Endothelial cell (in vitro differentiated cells): ENCODE results near the gene MYO18B. TPM values are rescaled to one million over a fixed set of nuclear protein-coding genes. Genes with fewer than 3 reads are reported as not detected.

ENCODE experiments used
- DNase-seq: peaks from one replicate; pipeline ENCODE4 v3.0.0; 2021; ENCODE audit warnings: low spot score
- H3K27ac Mint-ChIP-seq: one replicate; pipeline ENCODE4 v1.8.0; 2021; ENCODE audit warnings: mixed read lengths, inconsistent platforms; ENCODE audit not compliant: unreplicated experiment
- H3K27me3 Mint-ChIP-seq: one replicate; pipeline ENCODE4 v1.8.0; 2021; ENCODE audit warnings: mild to moderate bottlenecking, moderate library complexity, mixed read lengths, inconsistent platforms; ENCODE audit not compliant: unreplicated experiment
- H3K36me3 Mint-ChIP-seq: one replicate; pipeline ENCODE4 v1.8.0; 2021; ENCODE audit warnings: mild to moderate bottlenecking, low read depth, mixed read lengths, inconsistent platforms; ENCODE audit not compliant: unreplicated experiment
- H3K4me1 Mint-ChIP-seq: one replicate; pipeline ENCODE4 v1.8.0; 2021; ENCODE audit warnings: mild to moderate bottlenecking, mixed read lengths, inconsistent platforms; ENCODE audit not compliant: unreplicated experiment
- H3K4me3 Mint-ChIP-seq: one replicate; pipeline ENCODE4 v1.8.0; 2021; ENCODE audit warnings: mild to moderate bottlenecking, mixed read lengths, inconsistent platforms; ENCODE audit not compliant: unreplicated experiment
- H3K9me3 Mint-ChIP-seq: one replicate; pipeline ENCODE4 v1.8.0; 2021; ENCODE audit warnings: mixed read lengths, inconsistent platforms; ENCODE audit not compliant: unreplicated experiment
- total RNA-seq: library from RNA; stranded (reverse); fragmentation: NEBNext Ultra II Directional; extraction: Animal tissue kit (Norgen Biotek cat#: 25700); gene quantifications from one replicate; pipeline ENCODE4 v1.2.1, GENCODE V29; 2021; ENCODE audit not compliant: unreplicated experiment
- TF ChIP-seq, protein P1 (sequence below): fragments of 200-600 bp; sonication (generic); IDR thresholded peaks from one replicate; pipeline ENCODE4 v1.5.0; 2021; ENCODE audit warnings: antibody characterized with exemption; ENCODE audit not compliant: unreplicated experiment

The MYO18B gene
- total RNA-seq, 1 donor from 2014 or later, result not detected

DNA sequence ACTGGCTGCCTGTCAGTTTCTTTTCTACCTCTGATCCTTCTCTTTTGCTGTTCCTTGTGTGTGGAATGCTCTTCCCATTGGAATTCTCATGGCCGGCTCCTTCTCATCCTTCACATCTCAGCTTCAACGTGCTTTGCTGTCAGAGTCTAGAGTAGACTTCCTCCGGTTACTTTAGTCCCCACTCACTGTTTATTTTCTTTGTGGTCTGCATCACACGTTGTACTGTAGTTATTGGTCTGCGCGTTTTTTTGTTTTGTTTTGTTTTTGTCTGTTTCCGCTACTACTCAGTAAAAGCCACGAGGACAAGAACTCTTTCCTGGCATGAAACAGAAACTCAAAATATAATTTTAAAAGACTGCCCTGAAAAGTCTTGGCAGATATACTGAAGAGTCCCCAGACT is 305.9 kb downstream of the MYO18B start:
- TF ChIP-seq, protein P1, sequence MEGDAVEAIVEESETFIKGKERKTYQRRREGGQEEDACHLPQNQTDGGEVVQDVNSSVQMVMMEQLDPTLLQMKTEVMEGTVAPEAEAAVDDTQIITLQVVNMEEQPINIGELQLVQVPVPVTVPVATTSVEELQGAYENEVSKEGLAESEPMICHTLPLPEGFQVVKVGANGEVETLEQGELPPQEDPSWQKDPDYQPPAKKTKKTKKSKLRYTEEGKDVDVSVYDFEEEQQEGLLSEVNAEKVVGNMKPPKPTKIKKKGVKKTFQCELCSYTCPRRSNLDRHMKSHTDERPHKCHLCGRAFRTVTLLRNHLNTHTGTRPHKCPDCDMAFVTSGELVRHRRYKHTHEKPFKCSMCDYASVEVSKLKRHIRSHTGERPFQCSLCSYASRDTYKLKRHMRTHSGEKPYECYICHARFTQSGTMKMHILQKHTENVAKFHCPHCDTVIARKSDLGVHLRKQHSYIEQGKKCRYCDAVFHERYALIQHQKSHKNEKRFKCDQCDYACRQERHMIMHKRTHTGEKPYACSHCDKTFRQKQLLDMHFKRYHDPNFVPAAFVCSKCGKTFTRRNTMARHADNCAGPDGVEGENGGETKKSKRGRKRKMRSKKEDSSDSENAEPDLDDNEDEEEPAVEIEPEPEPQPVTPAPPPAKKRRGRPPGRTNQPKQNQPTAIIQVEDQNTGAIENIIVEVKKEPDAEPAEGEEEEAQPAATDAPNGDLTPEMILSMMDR, result no peak
- no peak for DNase-seq
- Mint-ChIP-seq H3K4me3 (no peak overlapping the region), H3K27me3 (no peaks in the 10 kb centered on the region), H3K9me3 (no peaks in the 10 kb centered on the region), H3K4me1 (no peaks in the 10 kb centered on the region), H3K36me3 (no peaks in the 10 kb centered on the region), H3K27ac (no peak overlapping the region)

DNA sequence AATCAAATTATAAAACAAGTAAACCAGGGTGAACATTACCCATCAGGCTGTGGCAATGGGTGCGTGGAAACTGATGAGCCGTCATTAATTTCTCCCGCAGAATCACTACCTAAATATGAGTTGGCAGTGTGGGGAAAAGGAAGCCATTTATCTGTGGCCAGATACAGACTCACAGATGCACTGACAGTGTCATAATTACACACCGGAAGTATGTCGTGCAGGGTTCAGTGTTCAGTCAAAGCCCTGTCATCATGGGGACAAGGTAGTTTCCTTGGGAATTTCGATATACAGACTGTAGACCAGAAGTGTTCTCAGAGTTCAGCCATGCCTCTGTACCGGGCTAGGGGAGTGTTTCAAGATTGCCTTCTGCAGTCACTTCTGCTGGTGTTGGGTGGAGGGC is 308.1 kb downstream of the MYO18B start:
- H3K4me3 Mint-ChIP-seq, result no peak overlapping the region
- TF ChIP-seq, protein P1, result no peak
- H3K27me3 Mint-ChIP-seq, result no peaks in the 10 kb centered on the region
- no peaks in the 10 kb centered on the region for H3K36me3 Mint-ChIP-seq
- no peaks in the 10 kb centered on the region for H3K4me1 Mint-ChIP-seq
- DNase-seq, result no peak
- H3K9me3 Mint-ChIP-seq, result no peaks in the 10 kb centered on the region
- no peak overlapping the region for H3K27ac Mint-ChIP-seq

DNA sequence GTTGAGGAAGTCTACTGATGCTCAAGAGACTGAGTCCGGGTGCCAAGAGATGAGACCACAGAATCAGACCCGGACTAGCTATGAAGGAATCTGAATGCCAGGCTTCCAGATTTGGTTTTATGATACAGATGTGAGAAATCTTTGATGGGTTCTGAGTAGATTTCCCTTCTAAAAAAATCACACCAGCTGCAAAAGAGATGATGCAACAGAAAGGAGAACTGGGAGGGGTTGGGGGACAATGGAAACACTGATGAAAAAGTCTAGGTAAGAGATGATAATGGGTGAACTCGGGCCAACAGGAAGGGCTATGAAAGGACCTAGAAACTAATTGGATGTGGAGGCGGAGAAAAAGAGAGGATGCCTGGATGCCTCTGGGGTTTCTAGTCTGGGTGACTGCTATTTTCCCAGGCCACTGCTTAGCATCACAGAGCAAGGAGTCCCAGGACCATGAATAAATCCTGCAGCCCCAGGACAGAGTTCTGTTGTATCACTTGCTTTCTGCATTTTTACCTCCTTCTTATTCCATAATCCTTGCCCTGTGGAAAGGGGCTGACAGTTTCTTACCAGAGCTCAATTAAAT is 311.8 kb downstream of the MYO18B start:
- no peak for DNase-seq
- Mint-ChIP-seq H3K27me3 (no peaks in the 10 kb centered on the region), H3K36me3 (no peaks in the 10 kb centered on the region), H3K9me3 (no peaks in the 10 kb centered on the region), H3K4me1 (peaks cover 3% of the 10 kb centered on the region), H3K27ac (no peak overlapping the region), H3K4me3 (no peak overlapping the region)
- TF ChIP-seq, protein P1, result no peak

DNA sequence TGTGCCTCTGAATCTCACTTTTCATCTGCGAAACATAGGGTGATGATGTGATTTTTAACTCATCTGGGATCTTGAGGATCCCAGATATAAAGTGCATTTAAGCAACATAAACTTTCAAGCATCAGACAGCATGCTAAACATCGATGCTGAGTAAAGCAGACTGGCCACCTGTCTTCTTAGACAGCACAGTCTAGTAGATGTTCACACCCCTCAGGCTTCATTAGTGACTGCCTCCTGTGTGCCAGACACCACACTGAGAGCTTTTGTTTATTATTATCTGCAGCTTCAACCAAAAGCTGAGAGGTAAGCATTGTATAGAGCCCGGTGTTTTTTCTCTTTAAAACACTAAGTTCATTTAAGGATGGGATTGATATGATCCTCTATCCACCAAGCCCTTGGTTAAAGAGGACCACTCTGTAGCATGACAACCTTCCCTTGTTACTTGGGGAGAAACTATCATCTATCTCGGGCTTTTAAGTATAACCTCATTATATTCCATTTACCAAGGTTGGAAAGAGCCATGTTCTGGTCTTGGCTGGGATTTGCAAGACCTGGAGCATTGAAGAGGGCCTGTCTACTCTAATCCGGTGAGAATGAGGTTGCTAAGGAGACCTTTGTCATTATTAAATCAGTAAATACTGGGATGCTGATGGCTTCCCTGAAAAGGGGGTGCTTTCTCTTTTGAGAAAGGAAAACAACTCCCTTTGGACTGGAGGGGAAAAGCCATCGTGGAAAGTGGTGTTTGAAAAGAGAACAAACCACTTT is 313.0 kb downstream of the MYO18B start:
- H3K4me1 Mint-ChIP-seq, result peaks cover 8% of the 10 kb centered on the region
- no peak for DNase-seq
- no peaks in the 10 kb centered on the region for H3K9me3 Mint-ChIP-seq
- no peak overlapping the region for H3K4me3 Mint-ChIP-seq
- H3K27me3 Mint-ChIP-seq, result no peaks in the 10 kb centered on the region
- no peak overlapping the region for H3K27ac Mint-ChIP-seq
- no peaks in the 10 kb centered on the region for H3K36me3 Mint-ChIP-seq
- TF ChIP-seq, protein P1, result no peak

DNA sequence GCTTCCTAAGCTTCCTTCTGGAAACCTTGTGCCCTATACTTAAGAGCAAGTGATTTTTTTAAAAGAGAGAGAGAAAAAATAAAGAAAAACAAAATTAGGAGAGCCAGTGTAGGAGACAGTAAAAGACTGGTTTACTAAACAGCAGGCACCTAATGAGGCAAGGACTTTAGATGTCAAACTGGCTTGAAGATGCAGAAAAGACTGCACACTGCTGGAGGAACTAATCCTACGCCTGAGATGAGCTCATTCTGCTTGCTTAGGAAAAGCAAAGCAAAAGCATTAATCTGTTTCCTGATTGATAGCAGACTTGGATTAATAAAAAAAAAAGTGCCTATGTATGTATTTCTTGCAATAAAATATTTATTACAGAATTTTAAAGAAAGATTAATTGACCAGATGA is 313.7 kb downstream of the MYO18B start:
- Mint-ChIP-seq H3K27ac (no peak overlapping the region), H3K27me3 (no peaks in the 10 kb centered on the region), H3K36me3 (no peaks in the 10 kb centered on the region), H3K9me3 (no peaks in the 10 kb centered on the region), H3K4me3 (no peak overlapping the region), H3K4me1 (peaks cover 11% of the 10 kb centered on the region)
- DNase-seq, result no peak
- TF ChIP-seq, protein P1, result no peak
